Endothelial cell of umbilical vein (primary cell): ENCODE data around the gene MYH7. TPM values are rescaled to one million over a fixed set of nuclear protein-coding genes. Genes with fewer than 3 reads are reported as not detected.

Experiments used
- BruUV-seq: library from RNA; stranded (reverse); fragments of 400-500 nt; replicated peaks from 2 replicates; lab custom pipeline; 2021; lab: Mats Ljungman, UMichigan
- CTCF ChIA-PET: fragments of 300-600, 350-600 bp; sonication (Branson Sonifier 250); formaldehyde crosslinking; loops from one replicate; lab custom pipeline; 2021; ENCODE audit warnings: antibody characterized with exemption, inconsistent platforms; lab: Charles Lee
- POLR2A ChIA-PET: fragments of 300-600, 350-600 bp; sonication (Branson Sonifier 250); formaldehyde crosslinking; loops from one replicate; lab custom pipeline; 2021; ENCODE audit warnings: antibody characterized with exemption, inconsistent platforms; lab: Charles Lee
- DNase-seq: peaks from one replicate; pipeline ENCODE4 v3.0.0-alpha.2; 2011; ENCODE audit warnings: low read depth, low spot score
- FAIRE-seq: peaks from 2 replicates; lab custom pipeline; 2011; peaks lifted over from hg19 to GRCh38; lab: Jason Lieb, UNC
- H2AFZ ChIP-seq: 2 replicates; pipeline ENCODE4 v1.6.0; 2012; ENCODE audit warnings: low read depth, low read length, control low read depth, inconsistent platforms
- H3K27ac ChIP-seq: 2 replicates; pipeline ENCODE4 v1.5.1; 2011; ENCODE audit warnings: low read depth, mild to moderate bottlenecking, control low read depth, low read length, moderate library complexity; ENCODE audit not compliant: insufficient read depth
- H3K27me3 ChIP-seq, 2 experiments: 2 replicates each; pipeline versions ENCODE4 v1.6.0 to v1.6.1; 2011; ENCODE audit warnings: low read length in 2 of 2, mixed read lengths in 1 of 2; ENCODE audit not compliant: control insufficient read depth in 2 of 2, insufficient read depth in 2 of 2
- H3K36me3 ChIP-seq, 2 experiments: 2 replicates in 1 of 2; 3 replicates in 1 of 2; pipeline ENCODE4 v1.5.1; 2011; ENCODE audit warnings: low read length in 2 of 2, mild to moderate bottlenecking in 1 of 2, moderate library complexity in 1 of 2; ENCODE audit not compliant: control insufficient read depth in 2 of 2, insufficient read depth in 2 of 2; ENCODE audit errors: extremely low read depth in 1 of 2
- H3K4me1 ChIP-seq: 3 replicates; pipeline ENCODE4 v1.5.1; 2011; ENCODE audit warnings: mild to moderate bottlenecking, low read length; ENCODE audit not compliant: control insufficient read depth, insufficient read depth; ENCODE audit errors: extremely low read depth
- H3K4me2 ChIP-seq: 2 replicates; pipeline ENCODE4 v1.6.1; 2011; ENCODE audit warnings: low read length, control low read depth, mixed read lengths; ENCODE audit not compliant: insufficient read depth
- H3K4me3 ChIP-seq, 3 experiments: fragments of 200-600 bp in 1 of 3; sonication (generic), shearing (Covaris generic) in 1 of 3; replicated peaks in 1 of 3; 2 replicates each; pipeline ENCODE4 v1.5.1; 2011 to 2016; ENCODE audit warnings: control low read depth in 3 of 3, low read length in 3 of 3, mild to moderate bottlenecking in 2 of 3, inconsistent platforms in 1 of 3, low read depth in 1 of 3, moderate library complexity in 1 of 3; ENCODE audit not compliant: insufficient read depth in 1 of 3
- H3K79me2 ChIP-seq: 2 replicates; pipeline ENCODE4 v1.6.0; 2012; ENCODE audit warnings: low read length, inconsistent platforms; ENCODE audit not compliant: control insufficient read depth, insufficient read depth
- H3K9ac ChIP-seq: replicated peaks from 2 replicates; pipeline ENCODE3; 2011; ENCODE audit warnings: low read length, control low read depth; ENCODE audit not compliant: insufficient read depth; ENCODE audit errors: extremely low read depth
- H3K9me1 ChIP-seq: replicated peaks from 3 replicates; pipeline ENCODE4 v1.6.0; 2011; ENCODE audit warnings: mild to moderate bottlenecking, low read length; ENCODE audit not compliant: control insufficient read depth, insufficient read depth; ENCODE audit errors: extremely low read depth
- H3K9me3 ChIP-seq: replicated peaks from 2 replicates; pipeline ENCODE4 v1.5.1; 2012; ENCODE audit warnings: low read length, inconsistent platforms; ENCODE audit not compliant: control insufficient read depth, insufficient read depth
- H4K20me1 ChIP-seq: replicated peaks from 2 replicates; pipeline ENCODE3; 2011; ENCODE audit warnings: mild to moderate bottlenecking, low read length; ENCODE audit not compliant: control insufficient read depth, insufficient read depth; ENCODE audit errors: extremely low read depth
- EZH2 ChIP-seq: IDR thresholded peaks from 2 replicates; pipeline ENCODE4 v1.6.1; 2012; ENCODE audit warnings: borderline replicate concordance, low read depth, mild to moderate bottlenecking, moderate library complexity, low read length, inconsistent platforms; ENCODE audit not compliant: severe bottlenecking
- FOS ChIP-seq: IDR thresholded peaks from 2 replicates; pipeline ENCODE4 v1.6.1; 2011; ENCODE audit warnings: mild to moderate bottlenecking, low read length, moderate library complexity, borderline replicate concordance; ENCODE audit not compliant: insufficient read depth
- GATA2 ChIP-seq: IDR thresholded peaks from 2 replicates; pipeline ENCODE4 v1.7.0; 2011; ENCODE audit warnings: low read depth, mild to moderate bottlenecking, moderate library complexity, mixed read lengths, low read length; ENCODE audit not compliant: insufficient read length, insufficient read depth
- JUN ChIP-seq: IDR thresholded peaks from 2 replicates; pipeline ENCODE4 v1.6.1; 2011; ENCODE audit warnings: borderline replicate concordance, low read depth; ENCODE audit not compliant: insufficient read length, insufficient read depth
- MYC ChIP-seq: IDR thresholded peaks from one replicate; pipeline ENCODE4 v1.6.1; 2011; ENCODE audit warnings: mild to moderate bottlenecking, low read depth, low read length
- POLR2A ChIP-seq: IDR thresholded peaks from 2 replicates; pipeline ENCODE4 v1.6.1; 2012; ENCODE audit warnings: low read depth, mild to moderate bottlenecking, control low read depth, low read length
- POLR2AphosphoS5 ChIP-seq: IDR thresholded peaks from 2 replicates; pipeline ENCODE4 v1.6.1; 2012; ENCODE audit warnings: low read depth, mild to moderate bottlenecking, control low read depth, low read length, moderate library complexity; ENCODE audit not compliant: insufficient read depth
- dilution Hi-C: fragments of 300-500 bp; cut with MboI; formaldehyde crosslinking; loops from one replicate; pipeline ENCODE4 v1.15.0; 2019; ENCODE audit warnings: low sequenced_read_pairs; ENCODE audit not compliant: extremely low pct_ligation_motif_present
- intact Hi-C: fragments of 100-400 bp; cut with micrococcal nuclease; formaldehyde crosslinking; loops from one replicate; pipeline ENCODE4 v1.10.0; 2022
- polyA plus RNA-seq, 4 experiments: library from polyadenylated mRNA; depleted of rRNA in 3 of 4; stranded (reverse) in 3 of 4; unstranded in 1 of 4; fragments of >200 nt; gene quantifications; 2 replicates each; pipeline versions ENCODE4 v1.2.1 to v1.2.3, GENCODE V29; 2011 to 2012; ENCODE audit warnings: missing spikeins in 1 of 4
- total RNA-seq: library from RNA; stranded (reverse); gene quantifications from 2 replicates; pipeline ENCODE4 v1.2.3, GENCODE V29; 2021
- TF ChIP-seq, protein P1 (sequence below), 2 donors: IDR thresholded peaks; 1 replicate in 1 of 2; 2 replicates in 1 of 2; pipeline ENCODE4 v1.5.1; 2011; ENCODE audit warnings: low read length in 2 of 2, mild to moderate bottlenecking in 2 of 2, moderate library complexity in 2 of 2, control low read depth in 1 of 2, inconsistent platforms in 1 of 2, low read depth in 1 of 2; ENCODE audit not compliant: insufficient read depth in 1 of 2; ENCODE audit errors: extremely low read depth in 1 of 2
- TF ChIP-seq, protein P2 (sequence below): IDR thresholded peaks from 2 replicates; pipeline ENCODE4 v1.6.1; 2011; ENCODE audit not compliant: insufficient read depth, insufficient read length

Gene MYH7
- total and polyA plus RNA-seq, 2 donors (not counting 3 experiments of a cell fraction or from before 2014, with no cell fraction given) = not detected

DNA sequence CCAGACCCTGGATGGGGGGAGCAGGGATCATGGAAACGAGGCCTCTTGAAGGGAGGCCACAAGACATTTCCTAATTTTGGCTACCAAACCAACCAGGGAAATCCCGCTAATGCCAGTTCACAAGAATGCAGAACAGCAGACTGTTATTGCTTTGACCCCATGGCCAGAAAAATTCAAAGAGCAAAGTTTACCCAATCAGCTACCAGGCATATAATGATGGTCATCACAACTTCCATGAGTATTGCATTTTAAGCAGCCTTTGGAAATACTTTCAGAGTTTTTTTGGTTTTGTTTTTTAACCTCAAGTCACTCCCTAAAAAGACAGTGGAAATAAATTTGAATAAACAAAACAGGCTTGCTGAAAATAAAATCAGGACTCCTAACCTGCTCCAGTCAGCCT is 63.0 kb downstream of the MYH7 start, which contains the start of gene IL25:
IL25 (plus strand) TSS at position 301 of the 400 bp plus-strand sequence.
- ChIA-PET CTCF (no interaction called here), POLR2A (no interaction called here)
- DNase-seq (no peak), FAIRE-seq (no peak)
- dilution Hi-C loops = no loop called here
- Histone ChIP-seq H2AFZ (no peak within 1 kb of the TSS), H3K9ac (no peak within 1 kb of the TSS), H3K9me3 (no peaks in the 10 kb centered on the region), H4K20me1 (no peaks in the 10 kb centered on the region), H3K27me3 (peaks cover 8 to 12% of the 10 kb centered on the region in 2 experiments), H3K9me1 (no peaks in the 10 kb centered on the region), H3K4me2 (no peak within 1 kb of the TSS), H3K36me3 (no peaks in the 10 kb centered on the region), H3K4me1 (no peaks in the 10 kb centered on the region), H3K79me2 (no peaks in the 10 kb centered on the region), H3K4me3 (no peak within 1 kb of the TSS), H3K27ac (no peak within 1 kb of the TSS)
- no TSS peak for BruUV-seq
- TF ChIP-seq, protein P1, sequence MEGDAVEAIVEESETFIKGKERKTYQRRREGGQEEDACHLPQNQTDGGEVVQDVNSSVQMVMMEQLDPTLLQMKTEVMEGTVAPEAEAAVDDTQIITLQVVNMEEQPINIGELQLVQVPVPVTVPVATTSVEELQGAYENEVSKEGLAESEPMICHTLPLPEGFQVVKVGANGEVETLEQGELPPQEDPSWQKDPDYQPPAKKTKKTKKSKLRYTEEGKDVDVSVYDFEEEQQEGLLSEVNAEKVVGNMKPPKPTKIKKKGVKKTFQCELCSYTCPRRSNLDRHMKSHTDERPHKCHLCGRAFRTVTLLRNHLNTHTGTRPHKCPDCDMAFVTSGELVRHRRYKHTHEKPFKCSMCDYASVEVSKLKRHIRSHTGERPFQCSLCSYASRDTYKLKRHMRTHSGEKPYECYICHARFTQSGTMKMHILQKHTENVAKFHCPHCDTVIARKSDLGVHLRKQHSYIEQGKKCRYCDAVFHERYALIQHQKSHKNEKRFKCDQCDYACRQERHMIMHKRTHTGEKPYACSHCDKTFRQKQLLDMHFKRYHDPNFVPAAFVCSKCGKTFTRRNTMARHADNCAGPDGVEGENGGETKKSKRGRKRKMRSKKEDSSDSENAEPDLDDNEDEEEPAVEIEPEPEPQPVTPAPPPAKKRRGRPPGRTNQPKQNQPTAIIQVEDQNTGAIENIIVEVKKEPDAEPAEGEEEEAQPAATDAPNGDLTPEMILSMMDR (IDR thresholded peaks at IDR 0.05; ENCODE audit: extremely low read depth in 1 of 2, insufficient read depth in 1 of 2, low read depth in 1 of 2, low read length in 2 of 2) = no peak
- TF ChIP-seq FOS = no peak
- TF ChIP-seq JUN = no peak
- no peak for TF ChIP-seq POLR2AphosphoS5
- no peak for TF ChIP-seq GATA2
- TF ChIP-seq, protein P2, sequence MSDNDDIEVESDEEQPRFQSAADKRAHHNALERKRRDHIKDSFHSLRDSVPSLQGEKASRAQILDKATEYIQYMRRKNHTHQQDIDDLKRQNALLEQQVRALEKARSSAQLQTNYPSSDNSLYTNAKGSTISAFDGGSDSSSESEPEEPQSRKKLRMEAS = no peak
- no peak for TF ChIP-seq POLR2A
- no peak for TF ChIP-seq MYC
- no peak for TF ChIP-seq EZH2
- intact Hi-C loops = no loop called here
